Hepatocyte (in vitro differentiated cells): ENCODE measurements around the gene SV2C. TPM values are rescaled to one million over a fixed set of nuclear protein-coding genes. Genes with fewer than 3 reads are reported as not detected.

Experiments
- DNase-seq: peaks from one replicate; pipeline ENCODE4 v3.0.0-alpha.2; 2016; ENCODE audit warnings: low spot score
- H2AFZ ChIP-seq: fragments of 200-600 bp; sonication (generic); 2 replicates; pipeline ENCODE4 v1.6.0; 2016; ENCODE audit warnings: antibody characterized with exemption, mild to moderate bottlenecking
- H3K27ac ChIP-seq: fragments of 200-600 bp; sonication (generic); 2 replicates; pipeline ENCODE4 v1.5.1; 2016; ENCODE audit warnings: mild to moderate bottlenecking
- H3K27me3 ChIP-seq: fragments of 200-600 bp; sonication (generic); 2 replicates; pipeline ENCODE4 v1.6.1; 2016
- H3K36me3 ChIP-seq: fragments of 200-600 bp; sonication (generic); replicated peaks from 2 replicates; pipeline ENCODE4 v1.5.1; 2016; ENCODE audit warnings: low read depth; ENCODE audit not compliant: insufficient read depth
- H3K4me1 ChIP-seq: fragments of 200-600 bp; sonication (generic); 2 replicates; pipeline ENCODE4 v1.5.1; 2016; ENCODE audit warnings: mild to moderate bottlenecking, moderate library complexity; ENCODE audit not compliant: insufficient read depth
- H3K4me2 ChIP-seq: fragments of 200-600 bp; sonication (generic); 2 replicates; pipeline ENCODE4 v1.6.0; 2016
- H3K4me3 ChIP-seq: fragments of 200-600 bp; sonication (generic); 2 replicates; pipeline ENCODE4 v1.5.1; 2016; ENCODE audit warnings: mild to moderate bottlenecking
- H3K79me2 ChIP-seq: fragments of 200-600 bp; sonication (generic); 2 replicates; pipeline ENCODE4 v1.6.0; 2017; ENCODE audit warnings: mild to moderate bottlenecking
- H3K9me2 ChIP-seq: fragments of 200-600 bp; sonication (generic); replicated peaks from 2 replicates; pipeline ENCODE4 v1.6.0; 2017; ENCODE audit warnings: mild to moderate bottlenecking; ENCODE audit not compliant: insufficient read depth
- H3K9me3 ChIP-seq: fragments of 200-600 bp; sonication (generic); 2 replicates; pipeline ENCODE4 v1.5.1; 2016; ENCODE audit warnings: low read depth, mild to moderate bottlenecking
- H4K20me1 ChIP-seq: fragments of 200-600 bp; sonication (generic); 2 replicates; pipeline ENCODE4 v1.6.0; 2016; ENCODE audit warnings: mild to moderate bottlenecking; ENCODE audit not compliant: insufficient read depth, poor library complexity, severe bottlenecking
- EZH2 ChIP-seq: fragments of 200-600 bp; sonication (generic); IDR thresholded peaks from 2 replicates; pipeline ENCODE4 v1.6.1; 2016; ENCODE audit warnings: antibody characterized with exemption, mild to moderate bottlenecking, borderline replicate concordance
- EZH2phosphoT487 ChIP-seq: fragments of 200-600 bp; sonication (generic); IDR thresholded peaks from one replicate; pipeline ENCODE4 v1.6.1; 2018; ENCODE audit warnings: antibody characterized with exemption, mild to moderate bottlenecking, low read depth, moderate library complexity; ENCODE audit not compliant: unreplicated experiment, severe bottlenecking
- WGBS: methylation state at CpG from one replicate; pipeline ENCODE4 v1.1.6; 2016; ENCODE audit warnings: low lambda C conversion rate; ENCODE audit errors: missing lambda C conversion rate; 5-methylcytosine and 5-hydroxymethylcytosine counted together
- polyA plus RNA-seq: library from polyadenylated mRNA; unstranded; fragments of >200 nt; fragmentation: Nextera tagmentation; extraction: Ambion mirVana; gene quantifications from 2 replicates; pipeline ENCODE4 v1.2.1, GENCODE V29; 2016
- total RNA-seq: library from RNA; depleted of rRNA; stranded (reverse); fragments of >200 nt; gene quantifications from 2 replicates; pipeline ENCODE4 v1.2.3, GENCODE V29; 2014
- TF ChIP-seq, protein P1 (sequence below): fragments of 200-600 bp; sonication (generic); IDR thresholded peaks from 2 replicates; pipeline ENCODE4 v1.5.1; 2016; ENCODE audit warnings: antibody characterized with exemption, mild to moderate bottlenecking; ENCODE audit not compliant: poor library complexity

The SV2C gene
- total and polyA plus RNA-seq, 2 experiments from 2014 or later: under 0.01 to 0.05 TPM

- H3K4me1 ChIP-seq: peaks cover 13% of the 10 kb centered on the region
- H2AFZ ChIP-seq: no peak overlapping the region
- H3K27me3 ChIP-seq: no peaks in the 10 kb centered on the region
- H3K36me3 ChIP-seq: no peaks in the 10 kb centered on the region
- H3K79me2 ChIP-seq: no peaks in the 10 kb centered on the region
- TF ChIP-seq, protein P1, sequence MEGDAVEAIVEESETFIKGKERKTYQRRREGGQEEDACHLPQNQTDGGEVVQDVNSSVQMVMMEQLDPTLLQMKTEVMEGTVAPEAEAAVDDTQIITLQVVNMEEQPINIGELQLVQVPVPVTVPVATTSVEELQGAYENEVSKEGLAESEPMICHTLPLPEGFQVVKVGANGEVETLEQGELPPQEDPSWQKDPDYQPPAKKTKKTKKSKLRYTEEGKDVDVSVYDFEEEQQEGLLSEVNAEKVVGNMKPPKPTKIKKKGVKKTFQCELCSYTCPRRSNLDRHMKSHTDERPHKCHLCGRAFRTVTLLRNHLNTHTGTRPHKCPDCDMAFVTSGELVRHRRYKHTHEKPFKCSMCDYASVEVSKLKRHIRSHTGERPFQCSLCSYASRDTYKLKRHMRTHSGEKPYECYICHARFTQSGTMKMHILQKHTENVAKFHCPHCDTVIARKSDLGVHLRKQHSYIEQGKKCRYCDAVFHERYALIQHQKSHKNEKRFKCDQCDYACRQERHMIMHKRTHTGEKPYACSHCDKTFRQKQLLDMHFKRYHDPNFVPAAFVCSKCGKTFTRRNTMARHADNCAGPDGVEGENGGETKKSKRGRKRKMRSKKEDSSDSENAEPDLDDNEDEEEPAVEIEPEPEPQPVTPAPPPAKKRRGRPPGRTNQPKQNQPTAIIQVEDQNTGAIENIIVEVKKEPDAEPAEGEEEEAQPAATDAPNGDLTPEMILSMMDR: no peak
- TF ChIP-seq EZH2: no peak
- TF ChIP-seq EZH2phosphoT487: no peak
- no peaks in the 10 kb centered on the region for H4K20me1 ChIP-seq
- H3K9me2 ChIP-seq: no peaks in the 10 kb centered on the region
- DNase-seq: peak; percentile 30
- H3K4me2 ChIP-seq: peak overlapping the region; percentile 60
- no peak overlapping the region for H3K4me3 ChIP-seq
- WGBS: 24% methylated on average over 2 of the region's 2 CpGs
- no peaks in the 10 kb centered on the region for H3K9me3 ChIP-seq
- peak overlapping the region; percentile 52 for H3K27ac ChIP-seq
Measured at GRCh38 chr5:76371960-76372322, 288.8 kb downstream of the SV2C start.

- Histone ChIP-seq H3K79me2 (no peaks in the 10 kb centered on the region), H3K4me2 (peak overlapping the region; percentile 60), H3K36me3 (no peaks in the 10 kb centered on the region), H3K4me3 (no peak overlapping the region), H3K27me3 (no peaks in the 10 kb centered on the region), H3K4me1 (peaks cover 13% of the 10 kb centered on the region), H3K9me2 (no peaks in the 10 kb centered on the region), H2AFZ (no peak overlapping the region), H3K27ac (peak overlapping the region; percentile 52), H4K20me1 (no peaks in the 10 kb centered on the region), H3K9me3 (no peaks in the 10 kb centered on the region)
- DNase-seq: peak; percentile 86
- WGBS: 43% methylated on average over 11 of the region's 11 CpGs
- TF ChIP-seq EZH2 (no peak), EZH2phosphoT487 (no peak)
- TF ChIP-seq, protein P1: no peak
Measured at GRCh38 chr5:76372323-76373054, 289.3 kb downstream of the SV2C start.

- H3K79me2 ChIP-seq: no peaks in the 10 kb centered on the region
- no peak overlapping the region for H2AFZ ChIP-seq
- H3K27me3 ChIP-seq: no peaks in the 10 kb centered on the region
- H3K9me3 ChIP-seq: no peaks in the 10 kb centered on the region
- no peak overlapping the region for H3K4me3 ChIP-seq
- 91% methylated on average over 3 of the region's 3 CpGs for WGBS
- no peak overlapping the region for H3K4me2 ChIP-seq
- TF ChIP-seq EZH2phosphoT487 (no peak), EZH2 (no peak)
- TF ChIP-seq, protein P1: no peak
- no peak overlapping the region for H3K27ac ChIP-seq
- H3K4me1 ChIP-seq: peaks cover 23% of the 10 kb centered on the region
- H4K20me1 ChIP-seq: no peaks in the 10 kb centered on the region
- DNase-seq: no peak
- no peaks in the 10 kb centered on the region for H3K9me2 ChIP-seq
- H3K36me3 ChIP-seq: no peaks in the 10 kb centered on the region
Measured at GRCh38 chr5:76376148-76376865, 293.1 kb downstream of the SV2C start.
